K562 (cell line): ENCODE results near the gene TULP4. TPM values are rescaled to one million over a fixed set of nuclear protein-coding genes. Genes with fewer than 3 reads are reported as not detected.

Experiments
- RNF2 ChIP-seq: sonication (generic); IDR thresholded peaks from 2 replicates; pipeline ENCODE4 v1.6.1; 2016
- polyA plus RNA-seq, 8 experiments: library from polyadenylated mRNA; depleted of rRNA in 4 of 8; stranded (reverse) in 5 of 8; unstranded in 3 of 8; fragments of >200 nt; fragmentation: Nextera tagmentation in 2 of 8; fragmentation: Illumina TruSeq in 1 of 8; extraction: Ambion mirVana in 2 of 8; extraction: Trizol in 1 of 8; gene quantifications; 2 replicates each; pipeline versions ENCODE4 v1.2.1 to v1.2.3, GENCODE V29; 2011 to 2014; ENCODE audit warnings: inconsistent platforms in 1 of 8, missing spikeins in 1 of 8
- total RNA-seq, 7 experiments: library from RNA; depleted of rRNA in 6 of 7; stranded (reverse); fragments of >200 nt in 6 of 7; fragmentation: Illumina TruSeq in 2 of 7; extraction: Trizol in 2 of 7; gene quantifications; 2 replicates each; pipeline versions ENCODE4 v1.2.1 to v1.2.3, GENCODE V29; 2011 to 2021; ENCODE audit warnings: low replicate concordance in 1 of 7
- TF ChIP-seq, protein P1 (sequence below), 2 experiments: fragments of 450-650 bp in 1 of 2; sonication (generic) in 1 of 2; formaldehyde crosslinking in 1 of 2; IDR thresholded peaks; 2 replicates each; pipeline versions ENCODE4 v1.7.1 to v1.9.0; 2016 to 2022; ENCODE audit warnings: inconsistent platforms in 1 of 2, mild to moderate bottlenecking in 1 of 2, missing genetic modification reagents in 1 of 2
- TF ChIP-seq, protein P2 (sequence below), 3 experiments: fragments of 200-800 bp in 1 of 3; fragments of 250-450 bp in 1 of 3; fragments of 450-650 bp in 1 of 3; sonication (Bioruptor Pico) in 1 of 3; sonication (Bioruptor generic) in 1 of 3; formaldehyde crosslinking in 1 of 3; IDR thresholded peaks; 2 replicates each; pipeline versions ENCODE4 v1.6.1 to v1.8.0; 2016 to 2022; ENCODE audit warnings: mild to moderate bottlenecking in 2 of 3, missing genetic modification characterization in 2 of 3, missing compliant biosample characterization in 1 of 3, moderate library complexity in 1 of 3

TULP4 gene
- total and polyA plus RNA-seq, 9 of the 15 experiments (the other 6 are each of a cell fraction or from before 2014, with no cell fraction given): 1.2 to 50.4 (median 11.0) TPM

DNA sequence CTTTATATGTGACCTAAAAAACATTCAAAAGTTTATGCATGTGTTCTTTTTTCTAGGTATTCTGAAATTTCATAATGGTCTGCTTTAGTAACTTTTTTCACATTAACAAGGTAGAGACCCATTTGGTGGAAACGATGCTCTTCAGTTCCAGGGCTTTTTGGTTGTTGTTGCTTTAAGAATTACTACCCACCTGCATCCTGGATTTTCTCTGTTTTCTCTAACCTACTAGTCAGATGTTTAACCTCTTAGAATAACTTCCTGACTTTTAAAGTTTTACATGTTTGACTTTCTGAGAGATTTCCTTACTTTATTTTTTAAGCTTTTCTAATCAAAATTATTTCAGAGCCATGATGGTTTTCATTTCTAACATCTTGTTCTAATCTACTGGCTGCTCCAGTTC, 14.9 kb downstream of the TULP4 start (continued):
- TF ChIP-seq, protein P1, sequence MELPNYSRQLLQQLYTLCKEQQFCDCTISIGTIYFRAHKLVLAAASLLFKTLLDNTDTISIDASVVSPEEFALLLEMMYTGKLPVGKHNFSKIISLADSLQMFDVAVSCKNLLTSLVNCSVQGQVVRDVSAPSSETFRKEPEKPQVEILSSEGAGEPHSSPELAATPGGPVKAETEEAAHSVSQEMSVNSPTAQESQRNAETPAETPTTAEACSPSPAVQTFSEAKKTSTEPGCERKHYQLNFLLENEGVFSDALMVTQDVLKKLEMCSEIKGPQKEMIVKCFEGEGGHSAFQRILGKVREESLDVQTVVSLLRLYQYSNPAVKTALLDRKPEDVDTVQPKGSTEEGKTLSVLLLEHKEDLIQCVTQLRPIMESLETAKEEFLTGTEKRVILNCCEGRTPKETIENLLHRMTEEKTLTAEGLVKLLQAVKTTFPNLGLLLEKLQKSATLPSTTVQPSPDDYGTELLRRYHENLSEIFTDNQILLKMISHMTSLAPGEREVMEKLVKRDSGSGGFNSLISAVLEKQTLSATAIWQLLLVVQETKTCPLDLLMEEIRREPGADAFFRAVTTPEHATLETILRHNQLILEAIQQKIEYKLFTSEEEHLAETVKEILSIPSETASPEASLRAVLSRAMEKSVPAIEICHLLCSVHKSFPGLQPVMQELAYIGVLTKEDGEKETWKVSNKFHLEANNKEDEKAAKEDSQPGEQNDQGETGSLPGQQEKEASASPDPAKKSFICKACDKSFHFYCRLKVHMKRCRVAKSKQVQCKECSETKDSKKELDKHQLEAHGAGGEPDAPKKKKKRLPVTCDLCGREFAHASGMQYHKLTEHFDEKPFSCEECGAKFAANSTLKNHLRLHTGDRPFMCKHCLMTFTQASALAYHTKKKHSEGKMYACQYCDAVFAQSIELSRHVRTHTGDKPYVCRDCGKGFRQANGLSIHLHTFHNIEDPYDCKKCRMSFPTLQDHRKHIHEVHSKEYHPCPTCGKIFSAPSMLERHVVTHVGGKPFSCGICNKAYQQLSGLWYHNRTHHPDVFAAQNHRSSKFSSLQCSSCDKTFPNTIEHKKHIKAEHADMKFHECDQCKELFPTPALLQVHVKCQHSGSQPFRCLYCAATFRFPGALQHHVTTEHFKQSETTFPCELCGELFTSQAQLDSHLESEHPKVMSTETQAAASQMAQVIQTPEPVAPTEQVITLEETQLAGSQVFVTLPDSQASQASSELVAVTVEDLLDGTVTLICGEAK (IDR thresholded peaks at IDR 0.05): no peak
- TF ChIP-seq, protein P1 (CRISPR knock-in tag; IDR thresholded peaks at IDR 0.05): no peak
- TF ChIP-seq, protein P2, sequence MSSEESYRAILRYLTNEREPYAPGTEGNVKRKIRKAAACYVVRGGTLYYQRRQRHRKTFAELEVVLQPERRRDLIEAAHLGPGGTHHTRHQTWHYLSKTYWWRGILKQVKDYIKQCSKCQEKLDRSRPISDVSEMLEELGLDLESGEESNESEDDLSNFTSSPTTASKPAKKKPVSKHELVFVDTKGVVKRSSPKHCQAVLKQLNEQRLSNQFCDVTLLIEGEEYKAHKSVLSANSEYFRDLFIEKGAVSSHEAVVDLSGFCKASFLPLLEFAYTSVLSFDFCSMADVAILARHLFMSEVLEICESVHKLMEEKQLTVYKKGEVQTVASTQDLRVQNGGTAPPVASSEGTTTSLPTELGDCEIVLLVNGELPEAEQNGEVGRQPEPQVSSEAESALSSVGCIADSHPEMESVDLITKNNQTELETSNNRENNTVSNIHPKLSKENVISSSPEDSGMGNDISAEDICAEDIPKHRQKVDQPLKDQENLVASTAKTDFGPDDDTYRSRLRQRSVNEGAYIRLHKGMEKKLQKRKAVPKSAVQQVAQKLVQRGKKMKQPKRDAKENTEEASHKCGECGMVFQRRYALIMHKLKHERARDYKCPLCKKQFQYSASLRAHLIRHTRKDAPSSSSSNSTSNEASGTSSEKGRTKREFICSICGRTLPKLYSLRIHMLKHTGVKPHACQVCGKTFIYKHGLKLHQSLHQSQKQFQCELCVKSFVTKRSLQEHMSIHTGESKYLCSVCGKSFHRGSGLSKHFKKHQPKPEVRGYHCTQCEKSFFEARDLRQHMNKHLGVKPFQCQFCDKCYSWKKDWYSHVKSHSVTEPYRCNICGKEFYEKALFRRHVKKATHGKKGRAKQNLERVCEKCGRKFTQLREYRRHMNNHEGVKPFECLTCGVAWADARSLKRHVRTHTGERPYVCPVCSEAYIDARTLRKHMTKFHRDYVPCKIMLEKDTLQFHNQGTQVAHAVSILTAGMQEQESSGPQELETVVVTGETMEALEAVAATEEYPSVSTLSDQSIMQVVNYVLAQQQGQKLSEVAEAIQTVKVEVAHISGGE (CRISPR knock-in tag; IDR thresholded peaks at IDR 0.05): no peak
- no peak for TF ChIP-seq RNF2
